Epidermal melanocyte (primary cell): ENCODE measurements around the gene TBC1D20.

Experiments
- DNase-seq: peaks from one replicate; pipeline ENCODE4 v3.0.0; 2011; ENCODE audit warnings: low spot score; ENCODE audit not compliant: insufficient read length

TBC1D20 gene

GRCh38 chr20:438571-439469 lies 23.5 kb downstream of the TBC1D20 start:
- no peak for DNase-seq

GRCh38 chr20:437787-438486 lies 24.4 kb downstream of the TBC1D20 start:
- no peak for DNase-seq

GRCh38 chr20:436476-436875 lies 25.9 kb downstream of the TBC1D20 start:
- no peak for DNase-seq

GRCh38 chr20:435558-435957 lies 26.8 kb downstream of the TBC1D20 start:
- no peak for DNase-seq

GRCh38 chr20:434661-435419 lies 27.5 kb downstream of the TBC1D20 start:
- no peak for DNase-seq

GRCh38 chr20:434221-434620 lies 28.1 kb downstream of the TBC1D20 start:
- no peak for DNase-seq

- no peak for DNase-seq
Measured at GRCh38 chr20:433300-433975, 28.9 kb downstream of the TBC1D20 start.

- no peak for DNase-seq
Measured at GRCh38 chr20:432677-433299, 29.5 kb downstream of the TBC1D20 start.

- DNase-seq = no peak
Measured at GRCh38 chr20:432208-432607, 30.1 kb downstream of the TBC1D20 start.

GRCh38 chr20:431012-431904 lies 31.1 kb downstream of the TBC1D20 start:
- peak; percentile 39 for DNase-seq

- no peak for DNase-seq
Measured at GRCh38 chr20:430091-430999, 32.0 kb downstream of the TBC1D20 start.

- DNase-seq = no peak
Measured at GRCh38 chr20:428658-429200, 33.6 kb downstream of the TBC1D20 start.

GRCh38 chr20:427849-428657 lies 34.3 kb downstream of the TBC1D20 start:
- DNase-seq = no peak

- no peak for DNase-seq
Measured at GRCh38 chr20:427401-427800, 34.9 kb downstream of the TBC1D20 start.

GRCh38 chr20:426566-426965 lies 35.8 kb downstream of the TBC1D20 start:
- DNase-seq = no peak

- DNase-seq = no peak
Measured at GRCh38 chr20:421685-422250, 40.6 kb downstream of the TBC1D20 start.
